HG03108 (cell line): ENCODE measurements around the gene ZBTB46.

ENCODE experiments used
- ATAC-seq: cut with Tn5 transposase; IDR thresholded peaks from one replicate; pipeline ENCODE4 v1.9.1; 2021; ENCODE audit warnings: moderate library complexity; ENCODE audit not compliant: unreplicated experiment

Gene ZBTB46

GRCh38 chr20:63697357-63697867, 133.7 kb downstream of the ZBTB46 start:
- no peak for ATAC-seq

- no peak for ATAC-seq
Observed at GRCh38 chr20:63696628-63697356, 134.3 kb downstream of the ZBTB46 start, which contains the start of gene TNFRSF6B. Gene TNFRSF6B (plus strand): TSS chr20:63696652. CDS start chr20:63696768, 116 bp downstream.

GRCh38 chr20:63696306-63696627, 134.8 kb downstream of the ZBTB46 start:
- ATAC-seq, result no peak

GRCh38 chr20:63695424-63696305, 135.4 kb downstream of the ZBTB46 start:
- no peak for ATAC-seq

- no peak for ATAC-seq
Observed at GRCh38 chr20:63694584-63695423, 136.3 kb downstream of the ZBTB46 start.

GRCh38 chr20:63693733-63694583, 137.1 kb downstream of the ZBTB46 start:
- ATAC-seq, result no peak
